DND-41 (cell line): ENCODE data around the gene POSTN.

Experiments
- ATAC-seq: fragments of 200-7000 bp; cut with Tn5 transposase; 3 replicates; pipeline ENCODE4 v1.9.1; 2021; ENCODE audit warnings: low read depth; ENCODE audit not compliant: insufficient read depth
- DNase-seq: peaks from one replicate; pipeline ENCODE4 v3.0.0-alpha.2; 2020
- H2AFZ ChIP-seq: 2 replicates; pipeline ENCODE4 v1.6.0; 2012; ENCODE audit warnings: low read depth, low read length
- H3K27ac ChIP-seq: 2 replicates; pipeline ENCODE4 v1.5.1; 2012; ENCODE audit warnings: low read length, inconsistent platforms
- H3K27me3 ChIP-seq: fragments of 200-600 bp; sonication (generic); 2 replicates; pipeline ENCODE4 v1.6.0; 2012; ENCODE audit warnings: low read length, mild to moderate bottlenecking, inconsistent platforms; ENCODE audit not compliant: insufficient read depth, poor library complexity
- H3K36me3 ChIP-seq: 2 replicates; pipeline ENCODE4 v1.5.1; 2012; ENCODE audit warnings: low read length, inconsistent platforms; ENCODE audit not compliant: insufficient read depth
- H3K4me1 ChIP-seq: 2 replicates; pipeline ENCODE4 v1.5.1; 2012; ENCODE audit warnings: mild to moderate bottlenecking, low read length; ENCODE audit not compliant: insufficient read depth
- H3K4me2 ChIP-seq: 2 replicates; pipeline ENCODE4 v1.6.0; 2012; ENCODE audit warnings: mild to moderate bottlenecking, moderate library complexity, low read length, inconsistent platforms; ENCODE audit not compliant: insufficient read depth
- H3K4me3 ChIP-seq, 2 experiments: fragments of 200-600 bp in 1 of 2; shearing (Covaris generic) in 1 of 2; 2 replicates each; pipeline ENCODE4 v1.5.1; 2012 to 2016; ENCODE audit warnings: inconsistent platforms in 2 of 2, low read length in 2 of 2, mild to moderate bottlenecking in 2 of 2, low read depth in 1 of 2, moderate library complexity in 1 of 2
- H3K79me2 ChIP-seq: 2 replicates; pipeline ENCODE4 v1.6.0; 2012; ENCODE audit warnings: low read length, inconsistent platforms; ENCODE audit not compliant: insufficient read depth
- H3K9ac ChIP-seq: 2 replicates; pipeline ENCODE4 v1.6.0; 2012; ENCODE audit warnings: low read depth, mild to moderate bottlenecking, inconsistent platforms, low read length, moderate library complexity
- H3K9me3 ChIP-seq: 2 replicates; pipeline ENCODE4 v1.5.1; 2012; ENCODE audit warnings: low read length, moderate library complexity, mild to moderate bottlenecking, inconsistent platforms; ENCODE audit not compliant: insufficient read depth, severe bottlenecking
- H4K20me1 ChIP-seq: 2 replicates; pipeline ENCODE4 v1.6.0; 2012; ENCODE audit warnings: low read length; ENCODE audit not compliant: insufficient read depth
- CTCF ChIP-seq: IDR thresholded peaks from 2 replicates; pipeline ENCODE4 v1.5.1; 2012; ENCODE audit warnings: borderline replicate concordance, low read length, moderate library complexity, mild to moderate bottlenecking; ENCODE audit not compliant: poor library complexity, severe bottlenecking; ENCODE audit errors: extremely low read depth
- EZH2 ChIP-seq: IDR thresholded peaks from 3 replicates; pipeline ENCODE4 v1.6.1; 2012; ENCODE audit warnings: borderline replicate concordance, low read depth, mild to moderate bottlenecking, moderate library complexity, low read length, inconsistent platforms; ENCODE audit not compliant: severe bottlenecking

POSTN gene

GRCh38 chr13:37539976-37540605, 58.5 kb downstream of the POSTN start:
- Histone ChIP-seq H3K9ac (no peak overlapping the region), H3K27ac (no peak overlapping the region), H4K20me1 (no peaks in the 10 kb centered on the region), H3K9me3 (no peaks in the 10 kb centered on the region), H3K4me1 (no peaks in the 10 kb centered on the region), H3K27me3 (no peaks in the 10 kb centered on the region), H3K79me2 (no peaks in the 10 kb centered on the region), H3K4me2 (no peak overlapping the region), H3K4me3 (no peak overlapping the region), H3K36me3 (no peaks in the 10 kb centered on the region), H2AFZ (no peak overlapping the region)
- ATAC-seq (no peak), DNase-seq (no peak)
- TF ChIP-seq EZH2 (no peak), CTCF (no peak)

- no peak overlapping the region for H3K9ac ChIP-seq
- H3K79me2 ChIP-seq, result no peaks in the 10 kb centered on the region
- no peaks in the 10 kb centered on the region for H3K4me1 ChIP-seq
- no peak for ATAC-seq
- H3K27me3 ChIP-seq, result no peaks in the 10 kb centered on the region
- no peak overlapping the region for H3K4me2 ChIP-seq
- H3K27ac ChIP-seq, result no peak overlapping the region
- TF ChIP-seq CTCF, result no peak
- no peak for TF ChIP-seq EZH2
- no peak overlapping the region for H2AFZ ChIP-seq
- no peaks in the 10 kb centered on the region for H3K9me3 ChIP-seq
- no peak for DNase-seq
- H3K4me3 ChIP-seq, result no peak overlapping the region
- H4K20me1 ChIP-seq, result no peaks in the 10 kb centered on the region
- no peaks in the 10 kb centered on the region for H3K36me3 ChIP-seq
These were observed 59.4 kb downstream of the POSTN start for GRCh38 chr13:37539170-37539569.

GRCh38 chr13:37535501-37535900, 63.1 kb downstream of the POSTN start:
- TF ChIP-seq EZH2 (no peak), CTCF (no peak)
- H2AFZ ChIP-seq, result no peak overlapping the region
- no peaks in the 10 kb centered on the region for H3K79me2 ChIP-seq

More at GRCh38 chr13:37535501-37535900, 63.1 kb downstream of the POSTN start:
- H3K27me3 ChIP-seq, result no peaks in the 10 kb centered on the region
- H4K20me1 ChIP-seq, result no peaks in the 10 kb centered on the region
- H3K36me3 ChIP-seq, result no peaks in the 10 kb centered on the region
- no peak overlapping the region for H3K4me3 ChIP-seq
- H3K27ac ChIP-seq, result no peak overlapping the region
- H3K9ac ChIP-seq, result no peak overlapping the region
- no peaks in the 10 kb centered on the region for H3K4me1 ChIP-seq
- no peak overlapping the region for H3K4me2 ChIP-seq
- H3K9me3 ChIP-seq, result no peaks in the 10 kb centered on the region
- DNase-seq (no peak), ATAC-seq (no peak)
